Lung (tissue), 12 donors: ENCODE data around the gene SH3PXD2A. TPM values are rescaled to one million over a fixed set of nuclear protein-coding genes. Genes with fewer than 3 reads are reported as not detected.
"Not testable (repeated sequence)": the region's sequence is repeated elsewhere in the genome, so short reads cannot be mapped to it uniquely, and the experiment has no call there.

Source experiments
- ATAC-seq: fragments of 200-7000 bp; cut with Tn5 transposase; one replicate; pipeline ENCODE4 v1.9.1; 2020; ENCODE audit warnings: moderate number of reproducible peaks; ENCODE audit not compliant: insufficient read depth, low FRiP score
- DNase-seq, 3 donors: peaks; one replicate each; pipeline ENCODE4 v3.0.0-alpha.2; 2013 to 2017
- H3K27ac ChIP-seq, 2 donors: one replicate each; pipeline ENCODE4 v1.5.1; 2013; ENCODE audit warnings: mild to moderate bottlenecking in 2 of 2, moderate library complexity in 2 of 2, control low read depth in 1 of 2, inconsistent platforms in 1 of 2, low read depth in 1 of 2, low read length in 1 of 2
- H3K27me3 ChIP-seq, 3 donors: one replicate each; pipeline ENCODE4 v1.5.1; 2013; ENCODE audit warnings: low read length in 2 of 3; ENCODE audit not compliant: control insufficient read depth in 3 of 3, insufficient read depth in 3 of 3
- H3K36me3 ChIP-seq, 4 donors: one replicate each; pipeline ENCODE4 v1.5.1; 2013; ENCODE audit warnings: low read length in 4 of 4, mild to moderate bottlenecking in 1 of 4, moderate library complexity in 1 of 4; ENCODE audit not compliant: control insufficient read depth in 4 of 4, insufficient read depth in 4 of 4
- H3K4me1 ChIP-seq, 5 donors: one replicate each; pipeline ENCODE4 v1.5.1; 2013; ENCODE audit warnings: low read length in 5 of 5, mild to moderate bottlenecking in 2 of 5, moderate library complexity in 1 of 5; ENCODE audit not compliant: control insufficient read depth in 5 of 5, insufficient read depth in 5 of 5
- H3K4me3 ChIP-seq: one replicate; pipeline ENCODE4 v1.5.1; 2013; ENCODE audit warnings: mild to moderate bottlenecking, control low read depth, moderate library complexity
- H3K9ac ChIP-seq, 2 donors: one replicate each; pipeline ENCODE4 v1.5.1; 2013; ENCODE audit warnings: low read length in 2 of 2, control low read depth in 1 of 2; ENCODE audit not compliant: insufficient read depth in 1 of 2
- H3K9me3 ChIP-seq, 4 donors: one replicate each; pipeline ENCODE4 v1.5.1; 2013; ENCODE audit warnings: low read length in 3 of 4, mild to moderate bottlenecking in 1 of 4, moderate library complexity in 1 of 4; ENCODE audit not compliant: control insufficient read depth in 4 of 4, insufficient read depth in 3 of 4
- CTCF ChIP-seq: IDR thresholded peaks from 2 replicates; pipeline ENCODE4 v1.5.1; 2012; ENCODE audit warnings: mild to moderate bottlenecking; ENCODE audit errors: control extremely low read depth, extremely low read depth
- WGBS, 2 donors: extraction: QIAGEN DNeasy Blood & Tissue Kit; methylation state at CpG; one replicate each; pipeline ENCODE4 v1.1.7; 2013; 5-methylcytosine and 5-hydroxymethylcytosine counted together
- polyA plus RNA-seq, 2 donors: library from polyadenylated mRNA; stranded (reverse); fragments of 200-250 nt; gene quantifications; one replicate each; pipeline ENCODE4 v1.2.1, GENCODE V29; 2013
- total RNA-seq, 2 donors: library from RNA; depleted of rRNA in 1 of 2; stranded (reverse); fragments of >200 nt in 1 of 2; gene quantifications; one replicate each; pipeline ENCODE4 v1.2.1, GENCODE V29; 2014 to 2021
- donor health status: control.
- donor health status: control.
- donor health status: Bipolar disorder and iron deficiency.
- donor health status: healthy.
- donor health status: DM: yes; HTN: yes; CAD: no.

Gene SH3PXD2A
- total and polyA plus RNA-seq, 4 donors = 9.9 to 53.2 (median 29.2) TPM

GRCh38 chr10:103818105-103818504 is 37.3 kb downstream of the SH3PXD2A start:
- Histone ChIP-seq H3K4me1 (peaks cover 4 to 51% (median 28%) of the 10 kb centered on the region in 5 donors), H3K4me3 (no peak overlapping the region), H3K9me3 (no peaks in the 10 kb centered on the region), H3K9ac (no peak overlapping the region), H3K27ac (no peak overlapping the region), H3K27me3 (no peaks in the 10 kb centered on the region), H3K36me3 (no peaks in the 10 kb centered on the region)
- TF ChIP-seq CTCF = no peak
- 87 to 91% methylated on average over 3 of the region's 3 CpGs for WGBS, 2 donors
- DNase-seq (no peak), ATAC-seq (no peak)

- Histone ChIP-seq H3K4me1 (peaks cover 9 to 52% (median 30%) of the 10 kb centered on the region in 5 donors), H3K9ac (no peak overlapping the region), H3K4me3 (no peak overlapping the region), H3K27me3 (no peaks in the 10 kb centered on the region), H3K27ac (no peak overlapping the region), H3K36me3 (no peaks in the 10 kb centered on the region), H3K9me3 (no peaks in the 10 kb centered on the region)
- DNase-seq (no peak), ATAC-seq (no peak)
- no peak for TF ChIP-seq CTCF
- 59 to 74% methylated on average over 6 of the region's 6 CpGs for WGBS, 2 donors
These were observed 38.9 kb downstream of the SH3PXD2A start for GRCh38 chr10:103816431-103816830.

- ATAC-seq (no peak), DNase-seq (no peak)
- H3K36me3 ChIP-seq = peaks cover 0 to 5% (median 0%) of the 10 kb centered on the region in 4 donors
- no peak for TF ChIP-seq CTCF
- no peaks in the 10 kb centered on the region for H3K9me3 ChIP-seq
- no peak overlapping the region for H3K27ac ChIP-seq
- H3K4me1 ChIP-seq = peaks cover 6 to 44% (median 29%) of the 10 kb centered on the region in 5 donors
- H3K9ac ChIP-seq = no peak overlapping the region
- H3K27me3 ChIP-seq = no peaks in the 10 kb centered on the region
- WGBS, 2 donors = 84 to 86% methylated on average over 4 of the region's 4 CpGs
- no peak overlapping the region for H3K4me3 ChIP-seq
These were observed 40.6 kb downstream of the SH3PXD2A start for GRCh38 chr10:103814626-103815370.

GRCh38 chr10:103814105-103814504 is 41.3 kb downstream of the SH3PXD2A start:
- Histone ChIP-seq H3K36me3 (peaks cover 0 to 5% (median 0%) of the 10 kb centered on the region in 4 donors), H3K9me3 (no peaks in the 10 kb centered on the region), H3K27me3 (no peaks in the 10 kb centered on the region), H3K9ac (no peak overlapping the region), H3K27ac (peak overlapping the region in 1 of 2 donors; percentile 59), H3K4me1 (peaks cover 6 to 38% (median 28%) of the 10 kb centered on the region in 5 donors), H3K4me3 (no peak overlapping the region)
- ATAC-seq (no peak), DNase-seq (no peak)
- TF ChIP-seq CTCF = no peak
- 61 to 74% methylated on average over 7 of the region's 7 CpGs for WGBS, 2 donors

- ATAC-seq, DNase-seq, H3K9me3 ChIP-seq, H3K36me3 ChIP-seq, H3K27me3 ChIP-seq, H3K4me3 ChIP-seq, H3K9ac ChIP-seq, H3K27ac ChIP-seq: not testable (repeated sequence)
- peaks cover 6 to 30% (median 28%) of the 10 kb centered on the region in 5 donors for H3K4me1 ChIP-seq
- WGBS, 2 donors = 96 to 98% methylated on average over 4 of the region's 4 CpGs
These were observed 42.1 kb downstream of the SH3PXD2A start for GRCh38 chr10:103813312-103813711.
